Measurements from ENCODE around the gene CDR2.

- TF ChIP-seq SP4 (CRISPR knock-in tag; IDR thresholded peaks at IDR 0.05) (no peak), DPF2 (CRISPR knock-in tag; IDR thresholded peaks at IDR 0.05; ENCODE audit: borderline replicate concordance, low read depth) (no peak), HOXA7 (CRISPR knock-in tag; IDR thresholded peaks at IDR 0.05) (no peak), SRSF4 (IDR thresholded peaks at IDR 0.05; ENCODE audit: low read depth, low read length, poor library complexity, severe bottlenecking) (no peak), ZNF773 (CRISPR knock-in tag; IDR thresholded peaks at IDR 0.05; ENCODE audit: borderline replicate concordance) (no peak), ATAD3A (CRISPR knock-in tag; IDR thresholded peaks at IDR 0.05) (no peak), EZH2 (conservative IDR thresholded peaks at IDR 0.05; ENCODE audit: low read depth, low read length) (no peak)
These were observed 44.4 kb upstream of the CDR2 start for GRCh38 chr16:22418826-22419225.

Measured in HepG2 (cell line).